ENCODE data around the gene ANGPTL7.
"Not testable (repeated sequence)": the region's sequence is repeated elsewhere in the genome, so short reads cannot be mapped to it uniquely, and the experiment has no call there.

ANGPTL7 gene

GRCh38 chr1:11188858-11189451 lies at the start of gene ANGPTL7:
TSS of gene ANGPTL7 (plus strand) at chr1:11189355. CDS start at chr1:11189580, 225 bp downstream.
- DNase-seq (ENCODE audit: low spot score), result no peak

GRCh38 chr1:11142618-11143391 lies 46.4 kb upstream of the ANGPTL7 start:
- DNase-seq (ENCODE audit: low spot score), result no peak

GRCh38 chr1:11143401-11143800 lies 45.8 kb upstream of the ANGPTL7 start:
- DNase-seq (ENCODE audit: low spot score), result no peak

- DNase-seq (ENCODE audit: low spot score), result no peak
These were observed 45.2 kb upstream of the ANGPTL7 start for GRCh38 chr1:11143907-11144306.

GRCh38 chr1:11144570-11145256 lies 44.4 kb upstream of the ANGPTL7 start:
- DNase-seq (ENCODE audit: low spot score), result no peak

GRCh38 chr1:11145741-11146140 lies 43.4 kb upstream of the ANGPTL7 start:
- no peak for DNase-seq (ENCODE audit: low spot score)

GRCh38 chr1:11147197-11147770 lies 41.9 kb upstream of the ANGPTL7 start:
- DNase-seq (ENCODE audit: low spot score), result no peak

GRCh38 chr1:11150326-11150725 lies 38.8 kb upstream of the ANGPTL7 start:
- DNase-seq (ENCODE audit: low spot score), result no peak

GRCh38 chr1:11151114-11151513 lies 38.0 kb upstream of the ANGPTL7 start:
- DNase-seq (ENCODE audit: low spot score), result no peak

GRCh38 chr1:11151826-11152612 lies 37.1 kb upstream of the ANGPTL7 start:
- no peak for DNase-seq (ENCODE audit: low spot score)

GRCh38 chr1:11152755-11153154 lies 36.4 kb upstream of the ANGPTL7 start:
- DNase-seq (ENCODE audit: low spot score), result no peak

- DNase-seq (ENCODE audit: low spot score), result no peak
These were observed 36.0 kb upstream of the ANGPTL7 start for GRCh38 chr1:11153184-11153583.

GRCh38 chr1:11156441-11156840 lies 32.7 kb upstream of the ANGPTL7 start:
- no peak for DNase-seq (ENCODE audit: low spot score)

- DNase-seq (ENCODE audit: low spot score), result no peak
These were observed 32.2 kb upstream of the ANGPTL7 start for GRCh38 chr1:11156963-11157362.

GRCh38 chr1:11157394-11157793 lies 31.8 kb upstream of the ANGPTL7 start:
- DNase-seq (ENCODE audit: low spot score), result no peak

- DNase-seq (ENCODE audit: low spot score), result no peak
These were observed 31.3 kb upstream of the ANGPTL7 start for GRCh38 chr1:11157867-11158266.

- DNase-seq (ENCODE audit: low spot score), result no peak
These were observed 30.9 kb upstream of the ANGPTL7 start for GRCh38 chr1:11158291-11158690.

GRCh38 chr1:11158720-11159321 lies 30.3 kb upstream of the ANGPTL7 start:
- no peak for DNase-seq (ENCODE audit: low spot score)

- DNase-seq (ENCODE audit: low spot score), result not testable (repeated sequence)
These were observed 26.4 kb upstream of the ANGPTL7 start for GRCh38 chr1:11162752-11163151.

GRCh38 chr1:11166744-11167143 lies 22.4 kb upstream of the ANGPTL7 start:
- DNase-seq (ENCODE audit: low spot score), result not testable (repeated sequence)

- no peak for DNase-seq (ENCODE audit: low spot score)
These were observed 20.4 kb upstream of the ANGPTL7 start for GRCh38 chr1:11168731-11169130.

- no peak for DNase-seq (ENCODE audit: low spot score)
These were observed 20.0 kb upstream of the ANGPTL7 start for GRCh38 chr1:11169202-11169601.
